DMS114 treated with DMSO at 0.1 percent for 48 hours (cell line): ENCODE results near the gene DUSP5.

ENCODE experiments used
- DNase-seq: peaks from one replicate; lab custom pipeline; 2025; ENCODE audit not compliant: unreplicated experiment; lab: John Stamatoyannopoulos, UW

The DUSP5 gene

DNA sequence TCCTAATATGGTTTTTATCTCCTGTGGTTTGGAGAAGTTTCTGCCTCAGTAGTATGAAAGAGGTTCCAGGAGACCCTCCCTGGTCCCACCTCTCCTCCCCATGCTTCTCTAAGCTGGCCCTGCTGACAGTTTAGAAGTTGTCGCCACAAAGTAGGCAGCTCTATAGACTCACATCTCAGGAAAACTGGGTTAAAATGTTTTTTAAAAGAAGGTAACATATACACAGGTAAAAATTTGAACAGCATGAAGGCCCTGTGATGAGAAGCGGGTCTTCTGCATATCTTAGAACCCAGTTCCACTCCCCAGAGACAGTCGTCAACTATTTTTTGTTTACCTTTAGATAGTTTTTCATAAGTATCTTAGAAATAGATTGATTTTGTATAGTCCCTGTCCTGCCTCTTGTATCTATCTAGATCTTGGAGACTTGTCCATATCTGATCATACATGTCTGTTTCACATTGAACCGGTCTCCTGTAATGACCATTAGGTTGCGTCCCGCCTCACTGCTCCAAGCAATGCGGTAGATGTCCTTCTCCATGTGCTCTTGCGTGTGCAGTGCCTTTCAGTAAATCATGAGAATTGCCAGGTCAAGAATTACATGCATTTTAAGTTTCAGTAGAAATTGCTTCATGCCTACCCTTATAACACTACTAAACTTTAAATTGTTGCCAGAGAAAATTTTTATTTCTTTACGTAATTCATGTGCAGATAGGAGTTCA lies 2.2 kb downstream of the DUSP5 start:
- no peak for DNase-seq

DNA sequence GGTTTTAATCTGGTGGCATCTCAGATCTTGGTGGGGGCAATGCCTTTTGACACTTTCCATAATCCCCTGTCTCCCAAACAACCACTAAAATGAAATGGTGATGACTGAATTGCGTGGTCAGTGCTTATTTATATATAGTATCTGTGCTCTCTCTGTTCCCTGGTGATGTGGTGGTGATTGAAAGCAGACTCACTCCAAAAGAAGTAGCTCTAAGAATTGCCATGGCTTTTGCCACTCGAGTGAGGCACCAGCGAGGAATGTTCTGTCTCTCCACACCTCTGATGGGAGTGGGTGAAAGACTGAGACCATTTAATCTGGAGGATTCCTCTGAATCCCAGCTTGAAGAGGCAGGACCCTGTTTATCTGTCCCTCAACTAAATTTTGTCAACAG lies 2.8 kb downstream of the DUSP5 start:
- DNase-seq = no peak

GRCh38 chr10:110501142-110501937 lies 3.6 kb downstream of the DUSP5 start:
- no peak for DNase-seq

GRCh38 chr10:110502072-110502845 lies 4.6 kb downstream of the DUSP5 start:
- DNase-seq = no peak

DNA sequence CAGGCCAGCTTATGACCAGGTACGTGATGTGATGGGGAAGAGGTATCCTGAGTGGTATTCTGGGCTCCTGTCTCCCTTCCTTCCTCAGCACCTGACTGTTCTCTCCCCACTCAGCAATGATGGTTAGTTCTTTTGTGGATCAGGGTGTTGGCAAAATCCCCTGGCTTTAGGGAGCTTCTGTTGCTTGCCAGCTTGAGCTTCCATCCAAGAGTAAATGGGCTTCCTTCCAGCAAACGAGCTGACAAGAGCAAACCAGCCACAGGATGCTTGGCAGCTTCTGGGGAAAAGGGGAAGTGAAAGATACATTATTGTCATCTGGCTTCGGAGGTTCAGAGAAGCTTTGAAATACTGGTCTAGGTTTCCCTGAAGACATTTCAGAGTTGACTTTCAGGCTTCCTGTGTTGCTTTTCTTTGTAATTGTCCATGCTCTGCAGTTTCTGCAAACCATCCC lies 5.2 kb downstream of the DUSP5 start:
- no peak for DNase-seq

GRCh38 chr10:110503528-110504110 lies 5.9 kb downstream of the DUSP5 start:
- no peak for DNase-seq

DNA sequence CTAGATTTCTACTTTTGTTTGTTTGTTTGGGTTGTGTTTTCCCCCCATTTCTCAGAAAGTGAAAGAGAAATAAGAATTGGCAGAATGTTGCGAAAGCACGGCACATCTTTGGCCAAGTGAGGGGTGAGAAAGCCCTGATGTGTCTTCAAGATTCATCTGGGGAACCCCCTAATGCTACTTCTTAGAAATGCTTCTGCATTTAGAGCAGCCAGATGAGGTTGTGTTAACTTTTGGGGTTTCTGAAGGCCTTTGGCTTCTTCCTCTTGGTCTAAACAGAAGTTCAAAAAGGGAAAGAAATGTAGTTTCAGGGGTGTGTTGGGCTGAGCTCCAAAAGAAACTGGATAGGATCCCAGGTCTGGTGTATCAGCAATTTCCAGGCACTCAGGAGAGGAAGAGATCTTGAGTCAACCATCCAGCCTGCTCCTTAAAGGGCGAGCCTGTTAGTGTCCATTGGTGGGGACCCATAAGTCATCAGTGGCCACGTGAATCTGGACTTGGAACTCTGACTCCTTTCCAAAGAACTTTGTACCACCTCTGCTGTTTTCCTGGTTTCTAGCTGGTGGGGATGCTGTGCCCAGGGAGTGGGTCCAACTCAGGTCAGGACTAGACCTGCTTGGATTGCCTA lies 6.5 kb downstream of the DUSP5 start:
- DNase-seq = no peak

- no peak for DNase-seq
Observed at GRCh38 chr10:110505130-110505770, 7.5 kb downstream of the DUSP5 start.

- DNase-seq = no peak
Observed at GRCh38 chr10:110506448-110506847, 8.7 kb downstream of the DUSP5 start.

DNA sequence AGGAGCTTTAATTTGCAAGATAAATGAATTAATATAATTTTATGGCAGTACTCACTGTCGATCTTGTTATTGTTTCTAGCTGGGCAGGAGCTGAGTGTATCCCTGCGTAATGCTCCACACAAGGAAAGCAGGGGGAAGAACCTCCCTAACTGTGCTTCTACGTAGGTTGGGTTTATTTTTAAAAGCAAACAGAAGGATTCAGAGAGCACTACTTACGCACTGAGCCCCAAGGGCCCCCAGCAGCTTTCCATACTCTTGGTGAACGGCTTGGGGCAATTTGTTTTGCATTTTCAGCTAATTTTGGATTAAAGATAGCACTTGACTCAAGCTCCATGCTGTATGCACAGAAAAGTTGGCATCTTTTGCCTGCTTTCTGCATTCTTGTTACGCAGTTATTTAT lies 9.6 kb downstream of the DUSP5 start:
- no peak for DNase-seq

DNA sequence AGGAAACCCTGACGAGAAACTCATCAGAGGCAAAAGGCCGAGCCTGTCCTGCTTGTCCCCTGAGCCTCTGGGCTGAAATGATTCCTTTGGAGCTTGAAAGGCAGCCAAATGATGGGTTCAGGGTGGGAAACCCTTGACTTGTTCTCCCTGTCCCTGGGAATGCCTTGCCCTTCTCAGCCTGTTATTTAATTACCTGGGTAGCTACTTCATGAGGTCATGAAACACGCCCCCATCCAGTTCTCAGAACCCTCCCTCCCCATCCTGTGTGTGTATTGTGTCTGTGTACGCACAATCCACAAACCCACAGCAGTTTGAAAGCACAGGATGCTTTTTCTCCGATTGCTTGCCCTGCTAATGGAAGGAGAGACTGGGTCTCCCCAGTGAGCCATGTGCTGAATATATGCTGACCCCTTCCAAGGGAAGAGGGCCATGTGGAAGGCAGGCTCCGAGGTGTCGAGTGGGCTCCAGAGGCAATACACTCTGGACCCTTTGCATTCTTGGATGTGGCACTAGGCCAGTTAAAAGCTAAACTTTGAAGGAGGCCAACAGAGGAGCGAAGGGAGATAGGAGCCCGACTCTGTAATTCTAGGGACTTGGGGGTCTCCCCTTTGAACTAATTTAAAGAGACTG lies 10.6 kb downstream of the DUSP5 start:
- DNase-seq = no peak

DNA sequence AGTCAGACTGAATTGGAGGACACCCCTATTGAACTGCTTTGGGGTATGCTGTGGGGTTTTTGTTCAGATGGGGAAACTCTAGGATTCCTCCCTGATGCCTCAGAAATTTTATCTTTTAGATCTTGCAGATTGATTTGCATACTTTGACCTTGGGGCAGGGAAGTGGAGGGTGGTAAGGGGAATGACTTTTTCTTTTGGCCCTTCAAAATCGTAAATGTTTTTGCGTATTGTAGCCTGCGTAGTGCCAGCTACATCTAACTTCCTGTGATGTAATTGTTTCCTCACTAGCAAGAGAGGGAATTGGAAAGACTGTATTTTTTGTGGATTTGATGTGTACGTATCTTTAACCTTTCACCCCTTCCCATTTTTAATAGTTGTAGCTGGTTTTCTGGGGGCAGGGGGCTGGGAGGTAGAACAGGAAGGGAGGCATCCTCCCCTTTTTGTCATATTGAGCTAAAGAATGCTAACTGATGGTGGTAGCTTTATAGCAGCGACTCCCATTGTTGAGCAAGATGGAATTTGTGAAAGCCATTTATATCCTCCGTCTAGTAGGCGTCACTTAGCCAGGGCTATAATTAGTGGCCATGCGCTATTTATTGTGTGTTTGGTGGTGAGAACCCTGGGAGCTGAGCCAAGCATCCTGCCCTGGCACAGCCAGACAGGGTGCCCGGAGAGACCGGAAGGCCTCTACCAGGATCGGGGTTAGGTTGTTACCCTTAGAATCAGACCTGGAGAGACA lies 11.3 kb downstream of the DUSP5 start:
- no peak for DNase-seq

- no peak for DNase-seq
Observed at GRCh38 chr10:110509560-110509959, 11.9 kb downstream of the DUSP5 start.

DNA sequence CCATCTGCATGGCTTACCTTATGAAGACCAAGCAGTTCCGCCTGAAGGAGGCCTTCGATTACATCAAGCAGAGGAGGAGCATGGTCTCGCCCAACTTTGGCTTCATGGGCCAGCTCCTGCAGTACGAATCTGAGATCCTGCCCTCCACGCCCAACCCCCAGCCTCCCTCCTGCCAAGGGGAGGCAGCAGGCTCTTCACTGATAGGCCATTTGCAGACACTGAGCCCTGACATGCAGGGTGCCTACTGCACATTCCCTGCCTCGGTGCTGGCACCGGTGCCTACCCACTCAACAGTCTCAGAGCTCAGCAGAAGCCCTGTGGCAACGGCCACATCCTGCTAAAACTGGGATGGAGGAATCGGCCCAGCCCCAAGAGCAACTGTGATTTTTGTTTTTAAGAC lies 12.4 kb downstream of the DUSP5 start:
- no peak for DNase-seq

GRCh38 chr10:110510730-110511129 lies 13.0 kb downstream of the DUSP5 start:
- no peak for DNase-seq

- DNase-seq = no peak
Observed at GRCh38 chr10:110511734-110512449, 14.2 kb downstream of the DUSP5 start.

- DNase-seq = no peak
Observed at GRCh38 chr10:110512461-110513187, 14.9 kb downstream of the DUSP5 start.

GRCh38 chr10:110513949-110514348 lies 16.2 kb downstream of the DUSP5 start:
- no peak for DNase-seq
